Endothelial cell of umbilical vein (primary cell): ENCODE data around the gene USHBP1. TPM values are rescaled to one million over a fixed set of nuclear protein-coding genes. Genes with fewer than 3 reads are reported as not detected.

Experiments
- BruUV-seq: library from RNA; stranded (reverse); fragments of 400-500 nt; replicated peaks from 2 replicates; lab custom pipeline; 2021; lab: Mats Ljungman, UMichigan
- CTCF ChIA-PET: fragments of 300-600, 350-600 bp; sonication (Branson Sonifier 250); formaldehyde crosslinking; loops from one replicate; lab custom pipeline; 2021; ENCODE audit warnings: antibody characterized with exemption, inconsistent platforms; lab: Charles Lee
- POLR2A ChIA-PET: fragments of 300-600, 350-600 bp; sonication (Branson Sonifier 250); formaldehyde crosslinking; loops from one replicate; lab custom pipeline; 2021; ENCODE audit warnings: antibody characterized with exemption, inconsistent platforms; lab: Charles Lee
- DNase-seq: peaks from one replicate; pipeline ENCODE4 v3.0.0-alpha.2; 2011; ENCODE audit warnings: low read depth, low spot score
- FAIRE-seq: peaks from 2 replicates; lab custom pipeline; 2011; peaks lifted over from hg19 to GRCh38; lab: Jason Lieb, UNC
- H2AFZ ChIP-seq: 2 replicates; pipeline ENCODE4 v1.6.0; 2012; ENCODE audit warnings: low read depth, low read length, control low read depth, inconsistent platforms
- H3K27ac ChIP-seq: 2 replicates; pipeline ENCODE4 v1.5.1; 2011; ENCODE audit warnings: low read depth, mild to moderate bottlenecking, control low read depth, low read length, moderate library complexity; ENCODE audit not compliant: insufficient read depth
- H3K27me3 ChIP-seq, 2 experiments: 2 replicates each; pipeline versions ENCODE4 v1.6.0 to v1.6.1; 2011; ENCODE audit warnings: low read length in 2 of 2, mixed read lengths in 1 of 2; ENCODE audit not compliant: control insufficient read depth in 2 of 2, insufficient read depth in 2 of 2
- H3K36me3 ChIP-seq, 2 experiments: 2 replicates in 1 of 2; 3 replicates in 1 of 2; pipeline ENCODE4 v1.5.1; 2011; ENCODE audit warnings: low read length in 2 of 2, mild to moderate bottlenecking in 1 of 2, moderate library complexity in 1 of 2; ENCODE audit not compliant: control insufficient read depth in 2 of 2, insufficient read depth in 2 of 2; ENCODE audit errors: extremely low read depth in 1 of 2
- H3K4me1 ChIP-seq: 3 replicates; pipeline ENCODE4 v1.5.1; 2011; ENCODE audit warnings: mild to moderate bottlenecking, low read length; ENCODE audit not compliant: control insufficient read depth, insufficient read depth; ENCODE audit errors: extremely low read depth
- H3K4me2 ChIP-seq: 2 replicates; pipeline ENCODE4 v1.6.1; 2011; ENCODE audit warnings: low read length, control low read depth, mixed read lengths; ENCODE audit not compliant: insufficient read depth
- H3K4me3 ChIP-seq, 3 experiments: fragments of 200-600 bp in 1 of 3; sonication (generic), shearing (Covaris generic) in 1 of 3; replicated peaks in 1 of 3; 2 replicates each; pipeline ENCODE4 v1.5.1; 2011 to 2016; ENCODE audit warnings: control low read depth in 3 of 3, low read length in 3 of 3, mild to moderate bottlenecking in 2 of 3, inconsistent platforms in 1 of 3, low read depth in 1 of 3, moderate library complexity in 1 of 3; ENCODE audit not compliant: insufficient read depth in 1 of 3
- H3K79me2 ChIP-seq: 2 replicates; pipeline ENCODE4 v1.6.0; 2012; ENCODE audit warnings: low read length, inconsistent platforms; ENCODE audit not compliant: control insufficient read depth, insufficient read depth
- H3K9ac ChIP-seq: replicated peaks from 2 replicates; pipeline ENCODE3; 2011; ENCODE audit warnings: low read length, control low read depth; ENCODE audit not compliant: insufficient read depth; ENCODE audit errors: extremely low read depth
- H3K9me1 ChIP-seq: replicated peaks from 3 replicates; pipeline ENCODE4 v1.6.0; 2011; ENCODE audit warnings: mild to moderate bottlenecking, low read length; ENCODE audit not compliant: control insufficient read depth, insufficient read depth; ENCODE audit errors: extremely low read depth
- H3K9me3 ChIP-seq: replicated peaks from 2 replicates; pipeline ENCODE4 v1.5.1; 2012; ENCODE audit warnings: low read length, inconsistent platforms; ENCODE audit not compliant: control insufficient read depth, insufficient read depth
- H4K20me1 ChIP-seq: replicated peaks from 2 replicates; pipeline ENCODE3; 2011; ENCODE audit warnings: mild to moderate bottlenecking, low read length; ENCODE audit not compliant: control insufficient read depth, insufficient read depth; ENCODE audit errors: extremely low read depth
- CTCF ChIP-seq, 2 donors: IDR thresholded peaks; 1 replicate in 1 of 2; 2 replicates in 1 of 2; pipeline ENCODE4 v1.5.1; 2011; ENCODE audit warnings: low read length in 2 of 2, mild to moderate bottlenecking in 2 of 2, moderate library complexity in 2 of 2, control low read depth in 1 of 2, inconsistent platforms in 1 of 2, low read depth in 1 of 2; ENCODE audit not compliant: insufficient read depth in 1 of 2; ENCODE audit errors: extremely low read depth in 1 of 2
- EZH2 ChIP-seq: IDR thresholded peaks from 2 replicates; pipeline ENCODE4 v1.6.1; 2012; ENCODE audit warnings: borderline replicate concordance, low read depth, mild to moderate bottlenecking, moderate library complexity, low read length, inconsistent platforms; ENCODE audit not compliant: severe bottlenecking
- FOS ChIP-seq: IDR thresholded peaks from 2 replicates; pipeline ENCODE4 v1.6.1; 2011; ENCODE audit warnings: mild to moderate bottlenecking, low read length, moderate library complexity, borderline replicate concordance; ENCODE audit not compliant: insufficient read depth
- GATA2 ChIP-seq: IDR thresholded peaks from 2 replicates; pipeline ENCODE4 v1.7.0; 2011; ENCODE audit warnings: low read depth, mild to moderate bottlenecking, moderate library complexity, mixed read lengths, low read length; ENCODE audit not compliant: insufficient read length, insufficient read depth
- JUN ChIP-seq: IDR thresholded peaks from 2 replicates; pipeline ENCODE4 v1.6.1; 2011; ENCODE audit warnings: borderline replicate concordance, low read depth; ENCODE audit not compliant: insufficient read length, insufficient read depth
- MYC ChIP-seq: IDR thresholded peaks from one replicate; pipeline ENCODE4 v1.6.1; 2011; ENCODE audit warnings: mild to moderate bottlenecking, low read depth, low read length
- POLR2A ChIP-seq: IDR thresholded peaks from 2 replicates; pipeline ENCODE4 v1.6.1; 2012; ENCODE audit warnings: low read depth, mild to moderate bottlenecking, control low read depth, low read length
- POLR2AphosphoS5 ChIP-seq: IDR thresholded peaks from 2 replicates; pipeline ENCODE4 v1.6.1; 2012; ENCODE audit warnings: low read depth, mild to moderate bottlenecking, control low read depth, low read length, moderate library complexity; ENCODE audit not compliant: insufficient read depth
- dilution Hi-C: fragments of 300-500 bp; cut with MboI; formaldehyde crosslinking; loops from one replicate; pipeline ENCODE4 v1.15.0; 2019; ENCODE audit warnings: low sequenced_read_pairs; ENCODE audit not compliant: extremely low pct_ligation_motif_present
- intact Hi-C: fragments of 100-400 bp; cut with micrococcal nuclease; formaldehyde crosslinking; loops from one replicate; pipeline ENCODE4 v1.10.0; 2022
- polyA plus RNA-seq, 4 experiments: library from polyadenylated mRNA; depleted of rRNA in 3 of 4; stranded (reverse) in 3 of 4; unstranded in 1 of 4; fragments of >200 nt; gene quantifications; 2 replicates each; pipeline versions ENCODE4 v1.2.1 to v1.2.3, GENCODE V29; 2011 to 2012; ENCODE audit warnings: missing spikeins in 1 of 4
- total RNA-seq: library from RNA; stranded (reverse); gene quantifications from 2 replicates; pipeline ENCODE4 v1.2.3, GENCODE V29; 2021
- TF ChIP-seq, protein P1 (sequence below): IDR thresholded peaks from 2 replicates; pipeline ENCODE4 v1.6.1; 2011; ENCODE audit not compliant: insufficient read depth, insufficient read length

USHBP1 gene
- total and polyA plus RNA-seq, 2 donors (not counting 3 experiments of a cell fraction or from before 2014, with no cell fraction given), result 14.8 to 20.4 TPM

DNA sequence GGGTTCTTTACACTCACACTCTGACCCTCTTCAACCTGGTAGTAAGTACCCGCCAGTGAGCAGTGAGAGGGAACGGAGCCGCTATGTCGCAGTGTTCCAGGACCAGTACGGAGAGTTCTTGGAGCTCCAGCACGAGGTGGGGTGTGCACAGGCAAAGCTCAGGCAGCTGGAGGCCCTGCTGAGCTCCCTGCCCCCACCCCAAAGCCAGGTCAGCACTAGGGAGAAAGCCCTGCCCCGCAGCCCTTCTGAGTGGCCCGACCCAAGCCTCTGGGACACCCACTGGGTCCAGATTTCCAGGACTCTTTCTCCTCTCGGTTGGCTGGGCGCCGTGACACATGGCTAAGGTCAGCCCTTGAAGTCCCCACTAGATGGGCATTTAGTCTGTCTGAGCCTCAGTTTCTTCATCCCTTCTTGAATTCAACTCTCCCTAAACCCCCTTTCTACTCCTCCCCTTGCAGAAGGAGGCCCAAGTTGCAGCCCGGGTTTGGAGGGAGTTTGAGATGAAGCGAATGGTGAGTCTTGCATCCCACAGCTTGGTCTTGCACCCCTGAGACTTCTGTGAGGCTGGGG is 36.7 kb downstream of the USHBP1 start:
- BruUV-seq, result no TSS peak

More for the DNA sequence above, 36.7 kb downstream of the USHBP1 start:
- Histone ChIP-seq H3K4me3 (no peak overlapping the region), H3K4me2 (no peak overlapping the region), H3K36me3 (peaks cover 0 to 11% of the 10 kb centered on the region in 2 experiments), H3K9ac (no peak overlapping the region), H3K4me1 (peaks cover 5% of the 10 kb centered on the region), H3K9me3 (no peaks in the 10 kb centered on the region), H2AFZ (no peak overlapping the region), H3K27me3 (no peaks in the 10 kb centered on the region), H3K79me2 (no peaks in the 10 kb centered on the region), H3K27ac (no peak overlapping the region), H4K20me1 (no peaks in the 10 kb centered on the region), H3K9me1 (no peaks in the 10 kb centered on the region)
- TF ChIP-seq GATA2 (no peak), JUN (no peak), MYC (no peak), EZH2 (no peak), POLR2AphosphoS5 (no peak), CTCF (IDR thresholded peaks at IDR 0.05; ENCODE audit: extremely low read depth in 1 of 2, insufficient read depth in 1 of 2, low read depth in 1 of 2, low read length in 2 of 2) (no peak), POLR2A (no peak), FOS (no peak)
- TF ChIP-seq, protein P1, sequence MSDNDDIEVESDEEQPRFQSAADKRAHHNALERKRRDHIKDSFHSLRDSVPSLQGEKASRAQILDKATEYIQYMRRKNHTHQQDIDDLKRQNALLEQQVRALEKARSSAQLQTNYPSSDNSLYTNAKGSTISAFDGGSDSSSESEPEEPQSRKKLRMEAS, result no peak
- intact Hi-C loops, result loop anchor here (2.0 kb wide), 1 partner anchor 39 kb away; the partner anchor contains the start of gene BABAM1
- ChIA-PET CTCF (interaction anchor here (0.9 kb wide), 1 partner anchor 33 kb away, joined by 3 read pairs; no protein-coding TSS in a partner anchor), POLR2A (no interaction called here)
- no peak for FAIRE-seq
- no peak for DNase-seq
- dilution Hi-C loops, result no loop called here
